Bronchial epithelial cell (primary cell): Measurements from ENCODE around the gene ZNF611. TPM values are rescaled to one million over a fixed set of nuclear protein-coding genes. Genes with fewer than 3 reads are reported as not detected.
"Not testable (repeated sequence)": the region's sequence is repeated elsewhere in the genome, so short reads cannot be mapped to it uniquely, and the experiment has no call there.

Source experiments
- DNase-seq: peaks from one replicate; pipeline ENCODE4 v3.0.0-alpha.2; 2010; ENCODE audit warnings: low read depth
- FAIRE-seq: peaks from 2 replicates; lab custom pipeline; 2011; peaks lifted over from hg19 to GRCh38; lab: Jason Lieb, UNC
- H3K27me3 ChIP-seq: 2 replicates; pipeline ENCODE4 v1.5.1; 2011; ENCODE audit warnings: low read length; ENCODE audit not compliant: control insufficient read depth, insufficient read depth
- H3K36me3 ChIP-seq: 2 replicates; pipeline ENCODE4 v1.5.1; 2011; ENCODE audit warnings: low read length; ENCODE audit not compliant: control insufficient read depth, insufficient read depth
- H3K4me3 ChIP-seq: 2 replicates; pipeline ENCODE4 v1.5.1; 2011; ENCODE audit warnings: mild to moderate bottlenecking, low read depth, low read length, control low read depth
- CTCF ChIP-seq: IDR thresholded peaks from 2 replicates; pipeline ENCODE4 v1.5.1; 2011; ENCODE audit warnings: mild to moderate bottlenecking, moderate library complexity, low read length, control low read depth, inconsistent platforms; ENCODE audit not compliant: insufficient read depth, severe bottlenecking
- total RNA-seq: library from RNA; depleted of rRNA; stranded (reverse); fragments of >200 nt; gene quantifications from 2 replicates; pipeline ENCODE4 v1.2.1, GENCODE V29; 2014

ZNF611 gene
- total RNA-seq, 1 donor from 2014 or later = 10.0 TPM

- no peak for TF ChIP-seq CTCF
- no peak for FAIRE-seq
- H3K4me3 ChIP-seq = no peak overlapping the region
Observed at GRCh38 chr19:52700673-52701072, 34.2 kb downstream of the ZNF611 start.

GRCh38 chr19:52699555-52699954 lies 35.3 kb downstream of the ZNF611 start:
- H3K4me3 ChIP-seq, DNase-seq, H3K27me3 ChIP-seq, H3K36me3 ChIP-seq, FAIRE-seq: not testable (repeated sequence)

More at GRCh38 chr19:52700673-52701072, 34.2 kb downstream of the ZNF611 start:
- peaks cover 1% of the 10 kb centered on the region for H3K36me3 ChIP-seq
- no peaks in the 10 kb centered on the region for H3K27me3 ChIP-seq
- no peak for DNase-seq

- no peaks in the 10 kb centered on the region for H3K36me3 ChIP-seq
- no peak overlapping the region for H3K4me3 ChIP-seq
- no peaks in the 10 kb centered on the region for H3K27me3 ChIP-seq
- DNase-seq (no peak), FAIRE-seq (no peak)
- TF ChIP-seq CTCF = no peak
Observed at GRCh38 chr19:52695996-52696395, 38.8 kb downstream of the ZNF611 start.

GRCh38 chr19:52694921-52695320 lies 39.9 kb downstream of the ZNF611 start:
- DNase-seq (no peak), FAIRE-seq (no peak)
- H3K4me3 ChIP-seq = no peak overlapping the region
- H3K36me3 ChIP-seq = no peaks in the 10 kb centered on the region
- no peak for TF ChIP-seq CTCF
- no peaks in the 10 kb centered on the region for H3K27me3 ChIP-seq

- DNase-seq, H3K27me3 ChIP-seq, FAIRE-seq: not testable (repeated sequence)
Observed at GRCh38 chr19:52694281-52694680, 40.6 kb downstream of the ZNF611 start.

GRCh38 chr19:52692431-52693008 lies 42.3 kb downstream of the ZNF611 start:
- no peaks in the 10 kb centered on the region for H3K36me3 ChIP-seq
- H3K27me3 ChIP-seq = no peaks in the 10 kb centered on the region
- FAIRE-seq = no peak
- no peak for DNase-seq
- no peak for TF ChIP-seq CTCF
- no peak overlapping the region for H3K4me3 ChIP-seq

More at GRCh38 chr19:52694281-52694680, 40.6 kb downstream of the ZNF611 start:
- not testable (repeated sequence) for H3K4me3 ChIP-seq, H3K36me3 ChIP-seq

GRCh38 chr19:52691737-52692136 lies 43.1 kb downstream of the ZNF611 start:
- no peak for TF ChIP-seq CTCF
- Histone ChIP-seq H3K27me3 (no peaks in the 10 kb centered on the region), H3K36me3 (no peaks in the 10 kb centered on the region), H3K4me3 (no peak overlapping the region)
- DNase-seq (no peak), FAIRE-seq (no peak)
